Muscle layer of duodenum (tissue), 2 donors: ENCODE measurements around the gene ROBO1.

Source experiments
- H3K27ac ChIP-seq: one replicate; pipeline ENCODE4 v1.7.0; 2013; ENCODE audit warnings: mild to moderate bottlenecking, low read length
- H3K27me3 ChIP-seq: one replicate; pipeline ENCODE4 v1.7.0; 2013; ENCODE audit warnings: low read depth, mild to moderate bottlenecking, control low read depth, low read length
- H3K36me3 ChIP-seq, 2 donors: one replicate each; pipeline ENCODE4 v1.7.0; 2013; ENCODE audit warnings: low read length in 2 of 2, control low read depth in 1 of 2, mild to moderate bottlenecking in 1 of 2; ENCODE audit not compliant: insufficient read depth in 2 of 2, control insufficient read depth in 1 of 2
- H3K4me1 ChIP-seq, 2 donors: one replicate each; pipeline ENCODE4 v1.7.0; 2013; ENCODE audit warnings: low read length in 2 of 2, mild to moderate bottlenecking in 2 of 2, control low read depth in 1 of 2, moderate library complexity in 1 of 2; ENCODE audit not compliant: insufficient read depth in 2 of 2, control insufficient read depth in 1 of 2
- H3K4me3 ChIP-seq, 2 donors: one replicate each; pipeline ENCODE4 v1.7.0; 2013; ENCODE audit warnings: low read length in 2 of 2, low read depth in 1 of 2, mild to moderate bottlenecking in 1 of 2
- H3K9me3 ChIP-seq, 2 donors: one replicate each; pipeline ENCODE4 v1.7.0; 2013; ENCODE audit warnings: low read length in 2 of 2, control low read depth in 1 of 2, mild to moderate bottlenecking in 1 of 2; ENCODE audit not compliant: control insufficient read depth in 1 of 2
- donor health status: healthy.

The ROBO1 gene

GRCh38 chr3:78847603-78848002, 920.2 kb downstream of the ROBO1 start:
- Histone ChIP-seq H3K36me3 (no peaks in the 10 kb centered on the region), H3K27ac (no peak overlapping the region), H3K9me3 (no peaks in the 10 kb centered on the region), H3K4me1 (peaks cover 0 to 9% of the 10 kb centered on the region in 2 donors), H3K4me3 (no peak overlapping the region), H3K27me3 (no peaks in the 10 kb centered on the region)

GRCh38 chr3:78847203-78847602, 920.6 kb downstream of the ROBO1 start:
- no peaks in the 10 kb centered on the region for H3K9me3 ChIP-seq
- H3K36me3 ChIP-seq, result no peaks in the 10 kb centered on the region
- H3K4me1 ChIP-seq, result peaks cover 0 to 9% of the 10 kb centered on the region in 2 donors
- H3K4me3 ChIP-seq, result no peak overlapping the region
- no peaks in the 10 kb centered on the region for H3K27me3 ChIP-seq
- no peak overlapping the region for H3K27ac ChIP-seq

GRCh38 chr3:78846718-78847117, 921.1 kb downstream of the ROBO1 start:
- Histone ChIP-seq H3K9me3 (no peaks in the 10 kb centered on the region), H3K27me3 (no peaks in the 10 kb centered on the region), H3K27ac (no peak overlapping the region), H3K36me3 (no peaks in the 10 kb centered on the region), H3K4me3 (no peak overlapping the region), H3K4me1 (peaks cover 0 to 9% of the 10 kb centered on the region in 2 donors)

- H3K27ac ChIP-seq, result no peak overlapping the region
- peaks cover 0 to 9% of the 10 kb centered on the region in 2 donors for H3K4me1 ChIP-seq
- H3K4me3 ChIP-seq, result no peak overlapping the region
- no peaks in the 10 kb centered on the region for H3K9me3 ChIP-seq
- H3K36me3 ChIP-seq, result no peaks in the 10 kb centered on the region
- no peaks in the 10 kb centered on the region for H3K27me3 ChIP-seq
Measured at GRCh38 chr3:78845605-78846004, 922.2 kb downstream of the ROBO1 start.

GRCh38 chr3:78844307-78844706, 923.5 kb downstream of the ROBO1 start:
- Histone ChIP-seq H3K4me1 (peaks cover 0 to 9% of the 10 kb centered on the region in 2 donors), H3K27ac (no peak overlapping the region), H3K27me3 (no peaks in the 10 kb centered on the region), H3K9me3 (no peaks in the 10 kb centered on the region), H3K4me3 (no peak overlapping the region), H3K36me3 (no peaks in the 10 kb centered on the region)

GRCh38 chr3:78839693-78840092, 928.1 kb downstream of the ROBO1 start:
- Histone ChIP-seq H3K36me3 (no peaks in the 10 kb centered on the region), H3K27ac (no peak overlapping the region), H3K27me3 (no peaks in the 10 kb centered on the region), H3K4me3 (no peak overlapping the region), H3K4me1 (no peaks in the 10 kb centered on the region), H3K9me3 (no peaks in the 10 kb centered on the region)

- Histone ChIP-seq H3K4me1 (no peaks in the 10 kb centered on the region), H3K4me3 (no peak overlapping the region), H3K9me3 (no peaks in the 10 kb centered on the region), H3K36me3 (no peaks in the 10 kb centered on the region), H3K27me3 (no peaks in the 10 kb centered on the region), H3K27ac (no peak overlapping the region)
Measured at GRCh38 chr3:78838362-78838761, 929.4 kb downstream of the ROBO1 start.

- H3K4me1 ChIP-seq, result no peaks in the 10 kb centered on the region
- no peak overlapping the region for H3K27ac ChIP-seq
- H3K9me3 ChIP-seq, result no peaks in the 10 kb centered on the region
- H3K4me3 ChIP-seq, result no peak overlapping the region
- H3K27me3 ChIP-seq, result no peaks in the 10 kb centered on the region
- no peaks in the 10 kb centered on the region for H3K36me3 ChIP-seq
Measured at GRCh38 chr3:78834910-78835309, 932.9 kb downstream of the ROBO1 start.

- no peaks in the 10 kb centered on the region for H3K27me3 ChIP-seq
- H3K4me1 ChIP-seq, result no peaks in the 10 kb centered on the region
- no peaks in the 10 kb centered on the region for H3K36me3 ChIP-seq
- no peaks in the 10 kb centered on the region for H3K9me3 ChIP-seq
- H3K4me3 ChIP-seq, result no peak overlapping the region
- H3K27ac ChIP-seq, result no peak overlapping the region
Measured at GRCh38 chr3:78832785-78833204, 935.0 kb downstream of the ROBO1 start.

- H3K27me3 ChIP-seq, result no peaks in the 10 kb centered on the region
- H3K4me1 ChIP-seq, result no peaks in the 10 kb centered on the region
- H3K27ac ChIP-seq, result no peak overlapping the region
- no peaks in the 10 kb centered on the region for H3K36me3 ChIP-seq
- no peaks in the 10 kb centered on the region for H3K9me3 ChIP-seq
- H3K4me3 ChIP-seq, result no peak overlapping the region
Measured at GRCh38 chr3:78831446-78831972, 936.3 kb downstream of the ROBO1 start.

GRCh38 chr3:78830470-78830869, 937.3 kb downstream of the ROBO1 start:
- H3K36me3 ChIP-seq, result no peaks in the 10 kb centered on the region

GRCh38 chr3:78827618-78828017, 940.2 kb downstream of the ROBO1 start:
- Histone ChIP-seq H3K27ac (no peak overlapping the region), H3K27me3 (no peaks in the 10 kb centered on the region), H3K4me3 (no peak overlapping the region), H3K4me1 (peaks cover 0 to 2% of the 10 kb centered on the region in 2 donors), H3K36me3 (no peaks in the 10 kb centered on the region), H3K9me3 (no peaks in the 10 kb centered on the region)

More at GRCh38 chr3:78830470-78830869, 937.3 kb downstream of the ROBO1 start:
- Histone ChIP-seq H3K4me1 (no peaks in the 10 kb centered on the region), H3K27me3 (no peaks in the 10 kb centered on the region), H3K27ac (no peak overlapping the region), H3K4me3 (no peak overlapping the region), H3K9me3 (no peaks in the 10 kb centered on the region)
